GM19035 (cell line): ENCODE measurements around the gene PRKX.
"Not testable (repeated sequence)": the region's sequence is repeated elsewhere in the genome, so short reads cannot be mapped to it uniquely, and the experiment has no call there.

Experiments used
- ATAC-seq: cut with Tn5 transposase; IDR thresholded peaks from one replicate; pipeline ENCODE4 v1.9.1; 2021; ENCODE audit not compliant: unreplicated experiment

The PRKX gene

GRCh38 chrX:3712051-3712869 lies 1.2 kb downstream of the PRKX start:
- ATAC-seq, result peak; percentile 22

DNA sequence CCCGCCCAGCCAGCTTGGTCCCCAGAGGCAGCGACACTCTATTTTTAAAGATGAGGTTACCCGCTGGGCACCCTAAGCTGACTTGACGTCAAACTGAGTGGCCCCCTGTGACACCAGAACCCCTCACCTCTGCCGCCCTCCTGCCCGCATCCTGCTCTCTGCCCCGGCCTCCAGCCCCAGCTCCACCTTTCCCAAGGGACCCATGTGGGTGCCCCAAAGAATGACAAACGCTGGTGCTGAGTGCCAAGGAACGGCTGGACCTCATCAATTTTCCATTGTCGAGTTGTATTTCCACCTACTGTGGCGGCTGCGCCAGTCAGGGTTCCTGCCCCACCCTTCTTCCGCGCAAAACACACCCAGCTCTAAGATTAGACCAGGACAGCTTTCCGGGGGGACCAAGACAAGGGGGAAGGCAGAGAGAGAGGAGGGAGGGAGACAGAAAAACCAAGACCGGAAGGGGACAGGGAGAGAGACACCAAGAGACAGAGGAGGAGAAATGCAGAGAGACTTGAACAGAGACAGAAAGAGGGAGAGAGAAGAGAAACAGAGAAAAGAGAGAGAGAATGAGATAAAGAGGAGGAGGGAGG lies 2.0 kb downstream of the PRKX start:
- ATAC-seq, result no peak

DNA sequence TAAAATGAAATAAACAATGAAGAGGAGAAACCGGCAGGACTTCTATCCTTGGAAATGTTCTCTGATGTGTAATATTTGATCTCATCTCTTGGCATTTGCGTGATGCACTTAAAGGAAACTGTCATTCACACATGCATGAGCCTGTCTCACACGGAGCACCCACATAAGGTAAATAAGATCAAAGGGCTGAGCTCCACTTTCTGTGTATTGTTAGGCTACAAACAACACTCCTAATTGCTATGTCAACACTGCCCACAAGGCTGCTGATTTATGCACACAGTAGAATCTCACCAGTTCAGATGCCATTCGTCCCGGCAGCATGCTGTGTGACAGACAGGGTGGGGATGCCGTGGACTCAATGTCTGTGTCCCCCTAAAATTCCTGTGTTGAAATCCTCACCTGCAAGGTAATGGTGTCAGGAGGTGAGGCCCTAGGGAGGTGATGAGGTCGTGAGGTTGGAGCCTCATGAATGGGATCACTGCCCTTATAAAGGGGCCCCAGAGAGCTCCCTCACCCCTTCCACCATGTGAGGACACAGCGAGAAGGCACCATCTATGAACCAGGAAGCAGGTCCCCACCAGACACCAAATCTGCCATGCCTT lies 5.7 kb downstream of the PRKX start:
- ATAC-seq, result not testable (repeated sequence)

GRCh38 chrX:3706481-3706880 lies 7.0 kb downstream of the PRKX start:
- ATAC-seq, result no peak

DNA sequence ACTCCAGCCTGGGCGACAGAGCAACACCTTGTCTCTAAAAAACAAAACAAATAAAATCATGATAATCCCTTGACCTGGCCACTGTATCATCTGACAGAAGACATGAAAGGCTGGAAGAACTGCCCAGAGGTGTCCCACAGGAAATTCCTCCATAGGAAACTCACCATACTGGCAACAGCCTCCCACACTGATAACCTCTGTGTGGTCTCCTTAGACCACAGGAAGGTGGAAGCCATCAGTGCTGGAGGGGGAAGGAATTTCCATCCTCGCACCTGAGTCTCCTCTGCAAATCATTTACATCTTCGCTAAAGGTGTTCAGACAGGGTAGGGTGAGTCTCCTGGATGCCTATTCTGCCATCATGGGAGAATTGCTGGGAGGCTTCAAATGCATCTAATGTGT lies 10.2 kb downstream of the PRKX start:
- not testable (repeated sequence) for ATAC-seq

DNA sequence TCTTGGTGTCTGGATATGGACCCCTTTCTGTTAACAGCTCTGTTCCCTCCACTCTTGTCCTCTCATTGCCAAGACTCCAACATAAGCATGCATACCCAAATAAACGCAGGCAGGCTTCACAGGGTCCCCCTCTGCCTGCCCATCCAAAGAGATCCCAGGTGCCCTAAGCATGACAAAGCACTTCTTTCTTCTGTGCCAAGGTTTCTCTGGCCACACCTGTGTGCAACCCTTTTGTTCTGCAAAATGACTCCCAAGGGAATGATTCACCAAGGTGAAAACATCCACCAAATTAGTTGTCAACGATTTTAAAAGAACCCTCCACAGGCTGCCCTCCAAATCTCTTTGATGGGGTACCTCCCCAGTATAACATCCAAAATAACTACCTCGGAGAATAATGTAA lies 11.4 kb downstream of the PRKX start:
- not testable (repeated sequence) for ATAC-seq

DNA sequence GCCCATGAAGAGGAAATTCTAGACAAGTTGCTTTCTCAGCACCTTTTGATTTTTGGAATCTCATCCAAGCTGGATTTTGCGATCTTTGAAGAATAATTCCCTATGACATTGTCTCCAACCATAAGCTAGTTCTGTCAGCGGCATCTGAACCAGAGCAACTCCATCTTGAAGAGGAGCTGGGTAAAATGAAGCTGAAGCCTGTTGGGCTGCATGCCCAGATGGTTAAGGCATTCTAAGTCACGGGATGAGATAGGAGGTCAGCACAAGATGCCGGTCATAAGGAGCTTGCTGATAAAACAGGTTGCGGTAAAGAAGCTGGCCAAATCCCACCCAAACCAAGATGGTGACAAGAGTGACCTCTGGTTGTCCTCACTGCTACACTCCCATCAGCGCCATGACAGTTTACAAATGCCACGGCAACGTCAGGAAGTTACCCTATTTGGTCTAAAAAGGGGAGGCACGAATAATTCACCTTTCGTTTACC lies 12.0 kb downstream of the PRKX start:
- not testable (repeated sequence) for ATAC-seq

- ATAC-seq, result peak; percentile 70
These were observed 13.5 kb downstream of the PRKX start for GRCh38 chrX:3699821-3700381.

GRCh38 chrX:3697701-3698279 lies 15.7 kb downstream of the PRKX start:
- no peak for ATAC-seq

DNA sequence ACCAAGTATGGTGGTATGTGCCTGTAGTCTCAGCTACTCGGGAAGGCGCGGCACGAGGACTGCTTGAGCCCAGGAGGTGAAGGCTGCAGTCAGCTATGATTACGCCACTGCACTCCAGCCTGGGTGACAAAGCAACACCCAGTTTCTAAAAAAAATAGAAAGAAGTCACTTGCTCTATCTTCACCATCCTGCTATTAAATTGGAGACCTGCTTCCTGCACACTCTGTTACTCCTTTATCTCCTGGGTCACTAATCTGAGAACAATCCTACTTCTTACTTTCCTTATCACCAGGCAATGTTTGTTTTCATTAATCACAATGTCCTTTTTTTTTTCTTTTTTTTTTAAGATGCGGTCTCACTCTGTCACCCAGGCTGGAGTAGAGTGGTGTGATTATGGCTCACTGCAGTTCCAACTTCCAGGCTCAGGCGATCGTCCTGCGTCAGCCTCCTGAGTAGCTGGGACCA lies 16.2 kb downstream of the PRKX start:
- ATAC-seq, result no peak

GRCh38 chrX:3695536-3695935 lies 17.9 kb downstream of the PRKX start:
- no peak for ATAC-seq

- ATAC-seq, result no peak
These were observed 23.3 kb downstream of the PRKX start for GRCh38 chrX:3690140-3690539.

DNA sequence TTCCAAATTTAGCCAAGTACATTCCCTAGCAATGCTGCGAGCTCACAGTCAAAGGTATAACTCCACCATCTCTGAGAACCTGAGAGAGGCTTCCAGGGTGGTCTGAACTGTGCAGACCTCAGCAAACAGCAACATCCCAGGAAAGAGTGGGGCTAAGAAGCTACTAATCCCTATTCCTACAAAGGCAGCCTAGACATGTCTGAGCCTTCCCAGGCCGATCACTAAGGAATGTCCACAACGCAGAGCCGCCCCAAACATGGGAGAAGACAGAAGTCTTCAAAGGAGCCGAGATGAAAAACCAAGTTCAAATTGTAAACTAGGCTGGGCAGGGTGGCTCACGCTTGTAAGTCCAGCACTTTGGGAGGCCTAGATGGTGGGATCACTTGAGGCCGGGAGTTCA lies 30.2 kb downstream of the PRKX start:
- not testable (repeated sequence) for ATAC-seq

DNA sequence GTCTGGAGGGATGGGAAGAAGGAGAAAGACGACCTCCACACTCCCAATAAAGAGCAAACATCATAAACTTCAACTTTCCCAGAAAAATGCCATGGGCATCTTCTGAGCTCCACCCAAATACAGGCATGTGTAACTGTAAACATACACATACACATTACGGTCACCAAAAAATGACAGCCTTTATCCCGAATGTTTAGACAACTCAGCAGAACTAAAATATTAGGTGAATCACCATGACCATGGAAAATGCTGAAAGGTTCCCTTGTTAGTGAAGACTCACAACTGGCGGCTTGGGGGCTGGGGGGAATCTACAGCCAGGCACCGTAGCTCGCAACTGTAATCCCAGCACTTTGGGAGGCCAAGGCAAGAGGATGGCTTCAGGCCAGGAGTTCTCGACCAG lies 33.0 kb downstream of the PRKX start:
- ATAC-seq, result no peak

DNA sequence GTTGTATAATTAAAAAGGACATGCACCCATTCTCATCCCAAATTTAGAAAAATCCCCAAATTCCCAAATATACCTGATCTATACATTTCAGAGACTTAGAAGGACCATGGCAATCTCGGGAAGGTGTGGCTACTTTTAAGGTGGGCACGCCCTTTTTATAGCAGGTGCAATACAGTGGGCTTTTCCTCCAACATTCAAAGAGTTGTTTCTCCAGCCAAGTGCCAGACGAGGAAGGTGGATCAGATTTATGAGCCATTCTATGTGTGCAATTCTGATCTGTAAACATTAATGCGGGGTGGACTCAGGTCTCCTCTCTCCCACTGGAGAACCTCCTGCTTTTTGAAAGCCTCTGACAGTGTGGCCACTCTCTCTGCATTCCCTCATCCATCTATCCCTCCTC lies 33.8 kb downstream of the PRKX start:
- ATAC-seq, result no peak

- no peak for ATAC-seq
These were observed 35.1 kb downstream of the PRKX start for GRCh38 chrX:3678328-3678727.

GRCh38 chrX:3674881-3675280 lies 38.6 kb downstream of the PRKX start:
- ATAC-seq, result no peak

- no peak for ATAC-seq
These were observed 43.5 kb downstream of the PRKX start for GRCh38 chrX:3669841-3670475.

DNA sequence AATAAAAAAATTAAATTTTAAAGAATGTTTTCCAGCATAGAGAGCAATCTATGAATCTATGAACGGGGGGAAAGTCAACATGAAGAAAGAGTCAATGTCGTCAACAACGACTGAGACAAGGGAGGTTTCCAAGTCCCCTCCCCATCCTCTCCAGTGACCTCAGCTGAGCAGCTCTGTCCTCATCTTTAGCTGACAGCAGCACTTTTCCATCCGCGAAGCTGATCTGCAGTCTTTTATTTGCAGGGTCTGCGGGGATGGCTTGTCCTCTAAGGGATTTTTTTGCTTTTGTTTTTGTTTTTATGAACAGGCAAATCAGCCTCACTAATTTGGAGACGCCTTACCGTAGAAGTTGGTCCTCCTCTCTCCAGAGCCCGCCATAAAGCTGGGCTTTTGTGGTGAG lies 46.5 kb downstream of the PRKX start:
- ATAC-seq, result no peak

DNA sequence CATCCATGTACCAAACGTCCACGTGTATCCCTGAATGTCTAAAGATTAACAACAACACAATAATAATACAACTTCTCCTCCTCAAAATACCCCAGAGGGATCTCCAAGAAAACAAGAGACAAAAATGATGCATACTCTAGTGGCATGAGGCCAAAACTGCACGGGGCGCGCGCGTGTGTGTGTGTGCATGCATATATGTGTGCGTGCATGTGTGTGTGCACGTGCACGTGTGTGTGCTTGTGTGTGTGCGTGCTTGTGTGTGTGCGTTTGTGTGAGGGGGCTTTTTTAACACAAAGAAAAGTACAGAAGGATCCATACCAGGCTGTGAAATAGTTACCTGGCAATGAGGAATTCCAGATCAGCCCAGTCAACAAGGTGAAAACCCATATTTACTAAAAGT lies 48.5 kb downstream of the PRKX start:
- no peak for ATAC-seq
